ENCODE data around the gene DNAJC5.

- TF ChIP-seq KLF6 (CRISPR knock-in tag; IDR thresholded peaks at IDR 0.05; ENCODE audit: borderline replicate concordance), result no peak
- TF ChIP-seq TAF15 (IDR thresholded peaks at IDR 0.05; ENCODE audit: low read depth, low read length), result no peak
- TF ChIP-seq ZNF12 (CRISPR knock-in tag; IDR thresholded peaks at IDR 0.05), result no peak
These were observed 50.2 kb downstream of the DNAJC5 start for GRCh38 chr20:63945031-63945658.
